ENCODE results near the gene MGAT4C.

- no peak for TF ChIP-seq CTCF (IDR thresholded peaks at IDR 0.05)
- TF ChIP-seq POLR2A (IDR thresholded peaks at IDR 0.05): no peak
Measured at GRCh38 chr12:86137936-86138335, 118.3 kb downstream of the MGAT4C start.
